Stimulated activated CD8-positive, alpha-beta memory T cell treated with anti-CD3 and anti-CD28 coated beads, Interleukin-2, amount 100 ng/mL, for 48 hours (primary cell): ENCODE measurements around the gene TOR4A.

Experiments
- DNase-seq, 2 donors: peaks; one replicate each; pipeline ENCODE4 v3.0.0-alpha.2; 2020; ENCODE audit warnings: low read depth in 2 of 2

TOR4A gene

GRCh38 chr9:137277329-137278041 lies at the start of gene TOR4A:
TOR4A (plus strand) TSS chr9:137277726; CDS start chr9:137278690, 964 bp downstream.
- no peak for DNase-seq

- DNase-seq: no peak
Observed at GRCh38 chr9:137227853-137228505, 49.5 kb upstream of the TOR4A start.

- DNase-seq: no peak
Observed at GRCh38 chr9:137228506-137228967, 49.0 kb upstream of the TOR4A start.

GRCh38 chr9:137228968-137229896 lies 48.3 kb upstream of the TOR4A start:
- DNase-seq: no peak

- DNase-seq: no peak
Observed at GRCh38 chr9:137229903-137230704, 47.4 kb upstream of the TOR4A start.

GRCh38 chr9:137230705-137231371 lies 46.7 kb upstream of the TOR4A start, which contains the start of gene SLC34A3:
SLC34A3 (plus strand) TSS chr9:137230901; CDS start chr9:137231703, 802 bp downstream.
- no peak for DNase-seq

- no peak for DNase-seq
Observed at GRCh38 chr9:137231372-137232039, 46.0 kb upstream of the TOR4A start.

- DNase-seq: no peak
Observed at GRCh38 chr9:137232101-137232500, 45.4 kb upstream of the TOR4A start.

- no peak for DNase-seq
Observed at GRCh38 chr9:137232510-137232909, 45.0 kb upstream of the TOR4A start.

GRCh38 chr9:137233143-137233980 lies 44.2 kb upstream of the TOR4A start:
- no peak for DNase-seq

- DNase-seq: no peak
Observed at GRCh38 chr9:137234055-137234697, 43.4 kb upstream of the TOR4A start.

- no peak for DNase-seq
Observed at GRCh38 chr9:137234758-137235423, 42.6 kb upstream of the TOR4A start.

- no peak for DNase-seq
Observed at GRCh38 chr9:137235424-137236237, 41.9 kb upstream of the TOR4A start.

- peak; percentile 90 for DNase-seq
Observed at GRCh38 chr9:137236238-137236935, 41.1 kb upstream of the TOR4A start.

- no peak for DNase-seq
Observed at GRCh38 chr9:137236936-137237421, 40.5 kb upstream of the TOR4A start.
